Measurements from ENCODE around the gene AKT3.
"Not testable (repeated sequence)": the region's sequence is repeated elsewhere in the genome, so short reads cannot be mapped to it uniquely, and the experiment has no call there.

AKT3 gene

DNA sequence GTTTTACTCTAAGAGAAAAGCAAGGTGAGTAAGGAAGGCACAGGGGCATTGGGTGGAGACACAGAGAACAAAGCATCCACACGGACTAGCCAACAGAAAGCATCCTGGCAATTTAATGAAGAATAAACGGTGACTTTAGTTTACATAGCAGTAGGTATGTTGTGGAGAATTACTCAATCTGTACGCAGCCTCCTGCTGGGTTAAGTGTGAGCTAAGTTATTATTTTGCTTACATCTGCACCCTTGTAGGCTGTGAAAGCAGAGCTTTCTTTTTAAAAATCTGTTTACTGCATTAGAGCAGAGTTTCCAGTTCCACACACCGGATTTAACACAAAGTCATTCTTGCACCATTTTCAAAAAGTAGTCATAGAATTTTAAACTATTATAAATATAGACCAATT, 144.5 kb downstream of the AKT3 start:
- no peak for DNase-seq (ENCODE audit: low read depth)

DNA sequence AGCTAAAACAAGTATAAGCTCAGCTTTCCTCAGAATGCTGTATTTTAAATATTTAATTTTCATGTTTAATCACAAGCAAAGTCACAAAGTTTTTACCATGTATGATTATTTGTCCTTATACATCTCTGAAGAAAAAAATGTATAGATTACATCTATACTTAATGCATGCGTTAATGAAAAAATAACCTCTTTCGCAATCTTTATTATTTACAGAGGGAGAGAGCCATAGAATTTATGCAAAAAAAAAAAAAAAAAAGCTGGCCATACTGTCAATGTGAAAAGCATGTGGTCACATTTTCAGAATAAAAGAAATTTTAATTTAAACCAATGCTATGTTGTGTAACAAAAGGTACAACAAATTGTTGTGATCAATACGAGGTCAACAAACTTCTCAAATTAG, 148.2 kb downstream of the AKT3 start:
- no peak for DNase-seq (ENCODE audit: low read depth)

DNA sequence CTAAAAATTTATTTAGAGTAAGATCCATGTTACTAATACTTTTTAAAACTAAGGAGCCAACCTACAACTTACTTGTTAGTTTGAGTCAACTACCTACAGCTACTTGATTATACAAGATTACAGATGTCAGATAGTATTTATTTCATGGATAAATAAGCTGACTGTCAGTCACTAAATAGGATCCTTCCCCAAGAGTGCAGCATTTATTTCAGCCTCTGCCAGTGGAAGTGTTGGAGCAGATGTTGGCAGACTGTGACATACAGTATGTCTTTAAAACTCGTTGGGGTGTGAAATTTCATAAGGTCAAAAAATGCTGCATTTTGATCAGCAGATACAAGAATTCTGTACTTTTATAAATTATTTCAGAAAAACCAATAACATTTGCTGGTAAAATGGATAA, 156.2 kb downstream of the AKT3 start:
- DNase-seq (ENCODE audit: low read depth): no peak

DNA sequence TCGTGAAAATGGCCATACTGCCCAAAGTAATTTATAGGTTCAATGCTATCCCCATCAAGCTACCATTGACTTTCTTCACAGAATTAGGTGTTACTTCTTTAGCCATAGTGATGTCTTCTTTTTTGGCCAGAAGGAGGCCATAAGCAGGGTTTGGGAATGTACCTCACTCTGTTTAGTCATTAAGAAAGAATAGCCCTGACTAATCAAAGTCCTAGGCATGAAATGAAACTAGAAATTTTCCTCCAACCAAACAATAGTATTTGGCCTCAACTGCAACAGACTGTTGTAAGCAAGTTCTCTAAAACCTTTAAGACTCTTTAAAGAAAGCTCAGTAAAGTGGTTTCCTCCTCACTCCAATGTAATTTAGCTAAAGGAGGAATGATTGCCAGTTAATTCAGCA, 163.9 kb downstream of the AKT3 start:
- no peak for DNase-seq (ENCODE audit: low read depth)

DNA sequence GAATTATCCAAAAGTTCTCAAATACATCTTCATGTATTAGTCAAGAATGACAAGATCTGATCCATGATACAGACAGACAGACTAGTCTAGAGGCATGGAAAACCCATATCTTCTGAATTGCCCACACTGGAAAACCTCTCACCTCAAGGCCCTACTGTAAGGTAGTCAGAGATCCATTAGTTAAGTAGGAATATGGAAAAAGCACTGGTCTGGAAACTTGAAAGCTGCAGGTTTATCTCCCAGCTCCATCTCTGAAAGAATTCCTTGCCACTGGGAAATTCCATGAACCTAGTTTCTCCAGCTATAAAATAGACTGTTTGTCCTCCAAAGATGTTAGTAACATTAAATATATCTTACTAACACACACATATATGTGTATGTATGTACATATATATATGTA, 169.2 kb downstream of the AKT3 start:
- DNase-seq (ENCODE audit: low read depth): no peak

DNA sequence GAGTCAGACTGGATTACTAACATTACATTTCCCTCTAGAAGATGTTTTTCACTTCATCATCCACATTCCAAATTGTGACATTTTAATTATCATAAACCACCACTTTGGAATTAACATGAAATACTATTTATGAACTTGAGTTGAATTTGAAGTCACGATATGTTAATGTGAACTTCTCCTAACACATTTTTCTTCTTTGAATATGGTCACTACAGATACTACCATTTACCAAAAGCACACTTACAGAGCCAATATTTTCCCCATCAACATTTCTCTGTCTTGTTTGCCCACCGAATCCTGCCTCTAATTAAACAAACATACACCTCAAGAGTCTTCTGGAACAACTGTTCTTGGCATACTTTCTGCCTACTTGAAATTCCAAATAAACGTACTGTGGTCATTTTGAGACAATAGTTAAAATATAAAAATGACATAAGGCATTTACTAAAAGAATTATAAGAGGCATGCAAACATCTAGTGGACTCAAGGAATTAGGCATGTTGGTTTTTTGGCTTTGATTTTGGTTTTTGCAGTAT, 177.4 kb downstream of the AKT3 start:
- DNase-seq (ENCODE audit: low read depth): no peak

DNA sequence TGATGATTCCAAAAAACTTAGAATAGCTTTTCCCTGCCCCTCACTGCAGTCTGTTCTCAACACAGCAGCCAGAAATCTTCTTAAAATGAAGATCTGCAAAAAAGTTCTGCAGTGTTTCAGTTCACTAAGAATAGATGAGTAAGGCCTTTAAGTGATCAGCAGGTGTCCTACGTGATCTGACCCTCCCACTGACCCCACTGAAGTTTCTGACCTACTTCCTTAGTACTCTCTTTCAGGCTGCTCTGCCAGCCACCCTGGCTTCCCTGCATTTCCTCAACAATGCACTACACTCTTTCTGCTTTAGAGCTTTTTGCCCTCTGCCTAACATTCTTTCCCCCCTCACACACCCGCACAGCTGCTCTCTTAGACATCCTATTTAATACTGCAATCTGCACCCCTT, 182.5 kb downstream of the AKT3 start:
- DNase-seq (ENCODE audit: low read depth): no peak

DNA sequence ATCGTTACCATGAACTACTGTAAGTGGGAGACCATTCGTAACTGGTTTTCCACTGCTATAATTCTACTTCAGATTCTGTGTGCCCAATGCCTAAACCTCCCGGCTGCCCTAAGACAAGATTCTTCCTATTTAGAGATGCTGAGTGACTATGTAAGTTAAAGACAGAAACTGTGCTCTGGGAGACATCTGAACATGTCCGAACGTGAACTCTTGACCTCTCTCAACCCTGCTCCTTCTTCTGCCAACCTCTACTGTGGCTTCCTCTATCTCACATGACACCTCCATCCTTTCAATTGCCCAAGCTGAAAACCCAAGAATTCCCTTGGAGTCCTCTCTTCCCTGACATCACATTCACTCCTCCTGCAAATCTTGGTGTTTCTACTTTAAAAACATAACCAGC, 182.9 kb downstream of the AKT3 start:
- no peak for DNase-seq (ENCODE audit: low read depth)

DNA sequence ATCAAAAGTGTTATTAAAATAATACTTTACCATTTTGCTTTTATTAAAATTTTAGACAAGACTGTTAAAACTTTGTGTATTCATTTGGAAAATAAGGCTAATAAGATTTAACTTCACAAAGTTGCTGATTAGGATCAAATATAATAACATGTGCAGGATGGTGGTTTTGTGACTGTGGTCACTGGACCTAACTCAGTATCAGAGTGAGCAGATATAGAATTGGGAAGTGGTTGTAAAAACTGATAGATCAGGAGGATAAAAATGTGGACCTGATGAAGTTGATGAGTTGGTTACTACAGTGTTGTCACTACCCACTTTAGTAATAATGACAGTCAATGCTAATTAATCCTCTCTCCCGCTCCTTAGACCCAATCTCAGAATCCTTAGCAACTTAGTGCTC, 186.4 kb downstream of the AKT3 start:
- no peak for DNase-seq (ENCODE audit: low read depth)

DNA sequence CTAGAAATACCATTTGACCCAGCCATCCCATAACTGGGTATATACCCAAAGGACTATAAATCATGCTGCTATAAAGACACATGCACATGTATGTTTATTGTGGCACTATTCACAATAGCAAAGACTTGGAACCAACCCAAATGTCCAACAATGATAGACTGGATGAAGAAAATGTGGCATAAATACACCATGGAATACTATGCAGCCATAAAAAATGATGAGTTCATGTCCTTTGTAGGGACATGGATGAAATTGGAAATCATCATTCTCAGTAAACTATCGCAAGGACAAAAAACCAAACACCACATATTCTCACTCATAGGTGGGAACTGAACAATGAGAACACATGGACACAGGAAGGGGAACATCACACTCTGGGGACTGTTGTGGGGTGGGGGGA, 187.9 kb downstream of the AKT3 start:
- not testable (repeated sequence) for DNase-seq (ENCODE audit: low read depth)

DNA sequence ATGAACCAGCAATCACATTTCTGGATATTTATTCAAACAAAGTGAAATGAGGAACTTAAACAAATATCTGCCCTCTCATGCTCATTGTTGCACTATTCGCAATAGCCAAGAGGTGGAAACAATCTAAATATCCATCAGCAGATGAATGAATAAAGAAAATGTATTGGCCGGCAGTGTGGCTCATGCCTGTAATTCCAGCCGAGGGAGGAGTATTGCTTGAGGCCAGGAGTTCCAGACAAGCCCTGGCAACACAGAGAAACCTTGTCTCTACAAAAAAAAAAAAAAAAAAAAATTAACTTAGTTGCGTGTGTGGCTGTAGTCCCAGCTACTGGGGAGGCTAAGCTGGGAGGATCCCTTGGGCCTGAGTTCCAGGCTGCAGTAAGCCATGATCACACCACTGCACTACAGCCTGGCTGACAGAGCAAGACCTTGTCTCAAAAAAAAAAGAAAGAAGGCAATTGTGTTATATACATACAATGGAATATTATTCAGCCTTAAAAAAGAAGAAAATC, 191.4 kb downstream of the AKT3 start:
- DNase-seq (ENCODE audit: low read depth): no peak

DNA sequence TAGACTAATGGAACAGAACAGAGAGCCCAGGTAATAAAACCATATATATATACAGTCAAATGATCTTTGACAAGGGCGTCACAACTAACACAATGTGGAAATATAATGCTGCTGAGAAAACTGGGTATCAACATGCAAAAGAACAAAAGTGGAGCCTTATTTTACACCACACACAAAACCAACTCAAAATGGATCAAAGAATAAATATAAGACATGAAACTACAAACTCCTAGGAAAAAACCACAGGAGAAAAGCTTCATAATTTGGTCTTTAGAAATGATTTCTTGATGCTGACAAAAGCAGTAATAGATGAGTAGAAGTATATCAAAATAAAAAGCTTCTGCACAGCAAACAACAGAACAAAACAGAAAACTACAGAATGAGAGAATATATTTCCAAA, 192.2 kb downstream of the AKT3 start:
- DNase-seq (ENCODE audit: low read depth): no peak

DNA sequence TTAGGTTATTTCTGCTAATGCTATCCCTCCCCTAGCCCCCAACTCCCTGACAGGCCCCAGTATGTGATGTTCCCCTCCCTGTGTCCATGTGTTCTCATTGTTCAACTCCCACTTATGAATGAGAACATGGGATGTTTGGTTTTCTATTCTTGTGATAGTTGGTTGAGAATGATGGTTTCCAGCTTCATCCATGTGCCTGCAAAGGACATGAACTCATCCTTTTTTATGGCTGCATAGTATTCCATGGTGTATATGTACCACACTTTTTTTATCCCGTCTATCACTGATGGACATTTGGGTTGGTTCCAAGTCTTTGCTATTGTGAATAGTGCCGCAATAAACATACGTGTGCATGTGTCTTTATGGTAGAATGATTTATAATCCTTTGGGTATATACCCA, 200.5 kb downstream of the AKT3 start:
- not testable (repeated sequence) for DNase-seq (ENCODE audit: low read depth)

DNA sequence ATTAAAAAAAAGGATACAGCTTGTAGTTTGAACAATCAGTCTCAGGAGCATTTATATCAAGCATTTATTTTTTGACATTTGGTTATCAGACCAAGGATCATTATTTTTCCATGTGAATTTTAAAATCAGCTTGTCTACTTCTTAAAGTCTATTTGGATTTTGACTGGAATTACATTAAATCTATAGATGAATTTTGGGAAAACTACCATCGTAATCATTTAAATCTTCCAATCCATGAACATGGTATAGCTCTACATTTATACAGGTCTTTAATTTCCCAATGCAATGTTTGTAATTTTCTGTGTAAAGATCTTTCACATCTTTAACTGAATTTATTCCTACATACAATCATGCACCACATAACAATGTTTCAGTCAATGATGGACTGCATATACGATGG, 203.2 kb downstream of the AKT3 start:
- DNase-seq (ENCODE audit: low read depth): no peak

DNA sequence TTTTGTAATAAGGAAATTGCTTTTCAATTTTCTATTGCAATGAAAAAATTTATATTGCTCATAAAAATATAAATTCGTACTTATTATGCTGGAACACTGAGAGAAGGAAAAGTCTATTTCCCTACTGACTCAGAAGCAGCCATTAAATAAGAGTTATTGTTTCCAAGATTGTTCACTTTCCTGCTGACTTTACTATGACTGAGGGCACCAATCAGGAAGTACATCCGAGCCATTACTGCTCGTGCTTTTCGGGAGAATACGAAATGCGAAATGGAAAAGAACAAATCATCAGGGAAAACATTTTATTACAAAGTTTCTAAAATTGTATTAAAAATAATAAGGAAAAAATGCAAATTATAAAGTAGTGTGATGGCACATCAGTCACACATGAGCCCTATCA, 204.8 kb downstream of the AKT3 start:
- no peak for DNase-seq (ENCODE audit: low read depth)

DNA sequence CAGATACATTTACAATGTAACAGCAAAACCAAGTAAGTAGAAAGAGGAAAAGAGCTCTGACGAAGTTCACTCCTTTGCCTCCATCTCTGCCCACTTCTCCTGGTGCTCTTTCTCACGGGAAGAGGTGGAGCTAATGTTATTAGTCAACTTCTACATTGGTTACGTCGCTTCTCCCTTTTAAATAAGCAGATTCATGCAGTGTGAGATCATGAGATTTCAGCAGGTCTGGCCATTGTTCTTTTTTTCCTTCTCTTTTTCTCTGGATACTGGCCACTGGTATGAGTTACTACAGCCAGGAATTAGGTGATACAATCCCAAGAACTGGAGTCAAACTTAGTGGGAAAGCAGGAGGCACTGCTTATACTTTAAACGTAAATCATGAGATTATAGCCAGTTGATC, 207.1 kb downstream of the AKT3 start:
- no peak for DNase-seq (ENCODE audit: low read depth)

DNA sequence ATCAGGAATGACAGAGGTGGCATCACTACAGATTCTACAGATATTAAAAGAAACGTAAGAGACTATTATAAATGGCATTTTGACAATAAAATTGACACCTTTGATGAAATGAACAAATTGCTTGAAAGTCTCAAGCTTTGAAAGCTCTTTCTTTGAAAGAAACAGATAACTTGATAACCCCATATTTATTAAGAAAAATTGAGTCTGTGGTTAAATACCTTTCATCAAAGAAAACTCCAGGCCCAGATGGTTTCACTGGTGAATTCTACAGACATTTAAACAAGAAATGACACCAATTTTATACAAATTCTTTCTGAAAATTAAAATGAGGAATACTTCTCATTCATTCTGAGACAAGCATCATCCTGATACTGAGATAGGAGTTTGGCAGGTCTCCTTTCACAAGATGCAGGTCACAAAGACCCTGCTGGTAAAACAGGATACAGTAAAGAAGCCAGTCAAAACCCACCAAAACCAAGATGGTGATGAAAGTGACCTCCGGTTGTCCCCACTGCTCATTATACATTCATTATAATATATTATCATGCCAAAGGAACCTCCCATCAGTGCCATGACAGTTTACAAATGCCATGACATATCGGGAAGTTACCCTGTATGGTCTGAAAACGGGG, 210.9 kb downstream of the AKT3 start:
- no peak for DNase-seq (ENCODE audit: low read depth)

DNA sequence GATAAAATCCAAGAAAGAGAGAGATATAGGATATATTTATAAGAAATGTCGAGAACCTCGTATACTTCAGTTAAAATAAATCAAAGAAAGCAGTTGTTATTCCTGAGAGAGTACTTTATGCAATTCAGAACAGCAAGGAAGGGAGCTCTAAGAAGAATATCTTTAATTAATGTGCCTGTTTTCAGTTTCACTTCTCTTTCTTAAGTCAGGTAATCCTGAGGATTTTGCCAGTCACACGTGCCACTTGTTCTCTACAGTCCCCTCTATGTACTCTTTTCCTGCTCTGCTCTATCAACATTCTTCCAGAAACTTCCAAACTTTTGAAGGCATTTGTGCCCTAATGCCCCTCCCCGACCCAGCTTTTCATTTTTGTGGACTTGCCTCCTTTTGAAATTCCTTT, 211.9 kb downstream of the AKT3 start:
- no peak for DNase-seq (ENCODE audit: low read depth)

DNA sequence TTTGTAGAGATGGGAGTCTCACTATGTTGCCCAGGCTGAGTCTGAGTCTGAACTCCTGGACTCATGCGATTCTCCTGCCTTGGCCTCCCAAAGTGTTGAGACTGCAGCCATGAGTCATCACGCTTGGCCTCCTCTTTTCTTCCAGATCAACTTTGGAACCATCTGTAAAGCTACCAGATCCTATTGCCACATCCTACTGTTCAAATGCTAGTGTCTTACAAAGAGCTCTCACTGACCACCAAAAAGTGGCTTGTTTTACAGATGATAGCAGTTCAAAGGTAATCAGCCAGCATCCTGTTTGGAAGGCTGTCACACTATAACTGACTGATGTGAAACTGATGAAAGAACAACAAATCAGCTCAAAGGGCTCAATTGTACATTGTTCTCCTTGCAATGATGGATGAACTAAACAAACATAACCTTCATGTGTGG, 221.6 kb downstream of the AKT3 start:
- no peak for DNase-seq (ENCODE audit: low read depth)

DNA sequence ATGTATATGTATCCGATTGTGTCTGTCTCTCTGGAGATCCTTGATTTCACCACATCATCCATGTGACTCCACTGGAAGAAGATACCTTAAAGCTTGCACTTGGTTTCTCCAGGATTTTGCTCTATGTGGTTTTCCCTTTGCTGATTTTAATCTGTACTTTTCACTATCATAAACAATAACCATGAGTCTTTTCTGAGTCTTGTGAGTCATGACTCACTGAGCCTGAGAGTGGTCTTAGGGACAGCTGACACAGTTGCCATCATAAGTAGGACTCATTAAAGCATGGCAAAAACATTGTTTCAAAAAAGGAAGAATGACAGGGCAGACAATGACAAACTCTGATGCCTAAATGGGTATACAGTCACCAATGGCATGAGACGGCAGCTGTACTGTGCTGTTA, 226.2 kb downstream of the AKT3 start:
- no peak for DNase-seq (ENCODE audit: low read depth)

DNA sequence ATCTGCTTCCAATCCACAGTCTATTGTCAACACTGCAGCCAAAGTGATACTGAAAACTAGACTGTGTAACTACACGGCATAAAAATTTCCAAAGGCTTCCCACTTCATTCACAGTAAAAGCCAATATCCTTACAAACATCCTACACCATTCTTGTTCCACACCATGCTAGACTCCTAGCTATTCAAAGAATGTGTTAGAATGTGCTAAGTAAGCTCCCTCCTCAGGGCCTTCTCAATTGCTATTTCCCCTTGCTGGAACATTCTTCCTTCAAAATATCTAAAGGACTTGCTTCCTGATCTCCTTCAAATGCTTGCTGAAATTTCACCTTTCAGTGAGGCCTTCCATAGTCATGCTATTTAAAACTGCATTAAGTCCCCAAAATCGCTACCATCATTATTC, 228.1 kb downstream of the AKT3 start:
- DNase-seq (ENCODE audit: low read depth): no peak

DNA sequence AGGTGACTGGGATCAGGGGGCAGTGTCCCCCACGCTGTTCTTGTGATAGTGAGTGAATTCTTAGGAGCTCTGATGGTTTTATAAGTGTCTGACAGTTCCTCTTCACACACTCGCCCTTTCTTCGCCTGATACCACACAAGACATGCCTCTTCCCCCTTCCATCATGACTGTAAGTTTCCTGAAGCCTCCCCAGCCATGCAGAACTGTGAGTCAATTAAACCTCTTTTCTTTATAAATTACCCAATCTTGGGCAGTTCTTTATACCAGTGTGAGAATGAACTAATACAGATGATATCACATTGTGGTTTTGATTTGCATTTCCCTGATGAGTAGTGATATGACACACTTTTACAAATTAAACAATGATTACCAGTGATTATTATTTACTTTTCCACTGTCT, 229.9 kb downstream of the AKT3 start:
- no peak for DNase-seq (ENCODE audit: low read depth)

DNA sequence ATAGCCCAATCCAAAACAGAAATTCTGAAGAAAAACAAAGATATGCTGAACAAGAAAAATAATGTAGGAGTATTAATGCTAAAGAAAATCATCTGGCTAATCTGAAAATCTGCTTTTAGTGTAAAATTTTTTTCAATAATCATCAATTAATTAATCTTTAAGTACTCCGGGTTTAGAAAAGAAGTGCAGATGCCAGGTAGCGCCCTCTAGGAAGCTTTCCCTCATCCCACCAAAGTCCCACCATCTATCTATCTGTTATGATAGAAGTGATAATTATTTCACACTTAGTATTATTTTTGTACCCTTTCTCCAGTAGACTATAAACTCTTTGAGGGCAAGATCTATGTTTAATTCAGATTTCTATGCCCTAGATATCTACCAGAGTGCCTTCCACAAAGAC, 240.3 kb downstream of the AKT3 start:
- no peak for DNase-seq (ENCODE audit: low read depth)

DNA sequence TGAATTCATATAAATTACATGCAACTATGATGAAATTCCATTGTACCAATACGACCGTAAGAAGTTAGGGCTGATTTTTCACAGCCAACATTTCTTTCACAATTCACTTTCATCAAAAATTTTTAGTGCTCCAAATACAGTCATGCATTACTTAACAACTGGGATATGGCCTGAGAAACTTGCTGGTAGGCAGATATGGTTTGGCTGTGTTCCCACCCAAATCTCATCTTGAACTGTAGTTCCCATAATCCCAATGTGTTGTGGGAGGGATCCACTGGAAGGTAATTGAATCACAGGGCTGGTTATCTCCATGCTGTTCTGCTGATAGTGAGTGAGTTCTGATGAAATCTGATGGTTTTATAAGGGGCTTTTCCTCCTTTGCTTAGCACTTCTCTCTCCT, 244.4 kb downstream of the AKT3 start:
- DNase-seq (ENCODE audit: low read depth): no peak

Measured in HS-27A (cell line).